NB4 (cell line): ENCODE results near the gene TSPAN12.

Experiments used
- DNase-seq: peaks from one replicate; pipeline ENCODE4 v3.0.0; 2010; ENCODE audit warnings: low read depth
- H3K4me3 ChIP-seq: one replicate; pipeline ENCODE4 v1.5.1; 2011; ENCODE audit warnings: mild to moderate bottlenecking, low read depth, low read length, moderate library complexity
- CTCF ChIP-seq: IDR thresholded peaks from one replicate; pipeline ENCODE4 v1.5.1; 2012; ENCODE audit warnings: low read depth, low read length
- MAX ChIP-seq: IDR thresholded peaks from 2 replicates; pipeline ENCODE4 v1.6.1; 2011; ENCODE audit warnings: low read depth, low read length
- MYC ChIP-seq: IDR thresholded peaks from 2 replicates; pipeline ENCODE4 v1.6.1; 2011; ENCODE audit warnings: low read depth, low read length
- POLR2A ChIP-seq: IDR thresholded peaks from 2 replicates; pipeline ENCODE4 v1.6.1; 2011; ENCODE audit warnings: mild to moderate bottlenecking; ENCODE audit not compliant: insufficient read length; ENCODE audit errors: extremely low read depth

TSPAN12 gene

GRCh38 chr7:120741371-120742042 is 116.4 kb downstream of the TSPAN12 start:
- DNase-seq = no peak
- H3K4me3 ChIP-seq = no peak overlapping the region
- TF ChIP-seq MYC (no peak), CTCF (no peak), POLR2A (no peak), MAX (no peak)

GRCh38 chr7:120740348-120740747 is 117.6 kb downstream of the TSPAN12 start:
- H3K4me3 ChIP-seq = no peak overlapping the region
- TF ChIP-seq MAX (no peak), MYC (no peak), CTCF (no peak), POLR2A (no peak)
- no peak for DNase-seq

- TF ChIP-seq POLR2A (no peak), MAX (no peak), MYC (no peak), CTCF (no peak)
- no peak for DNase-seq
- H3K4me3 ChIP-seq = no peak overlapping the region
Measured at GRCh38 chr7:120738816-120739215, 119.1 kb downstream of the TSPAN12 start.
